ENCODE data around the gene GIMAP2.

The GIMAP2 gene

DNA sequence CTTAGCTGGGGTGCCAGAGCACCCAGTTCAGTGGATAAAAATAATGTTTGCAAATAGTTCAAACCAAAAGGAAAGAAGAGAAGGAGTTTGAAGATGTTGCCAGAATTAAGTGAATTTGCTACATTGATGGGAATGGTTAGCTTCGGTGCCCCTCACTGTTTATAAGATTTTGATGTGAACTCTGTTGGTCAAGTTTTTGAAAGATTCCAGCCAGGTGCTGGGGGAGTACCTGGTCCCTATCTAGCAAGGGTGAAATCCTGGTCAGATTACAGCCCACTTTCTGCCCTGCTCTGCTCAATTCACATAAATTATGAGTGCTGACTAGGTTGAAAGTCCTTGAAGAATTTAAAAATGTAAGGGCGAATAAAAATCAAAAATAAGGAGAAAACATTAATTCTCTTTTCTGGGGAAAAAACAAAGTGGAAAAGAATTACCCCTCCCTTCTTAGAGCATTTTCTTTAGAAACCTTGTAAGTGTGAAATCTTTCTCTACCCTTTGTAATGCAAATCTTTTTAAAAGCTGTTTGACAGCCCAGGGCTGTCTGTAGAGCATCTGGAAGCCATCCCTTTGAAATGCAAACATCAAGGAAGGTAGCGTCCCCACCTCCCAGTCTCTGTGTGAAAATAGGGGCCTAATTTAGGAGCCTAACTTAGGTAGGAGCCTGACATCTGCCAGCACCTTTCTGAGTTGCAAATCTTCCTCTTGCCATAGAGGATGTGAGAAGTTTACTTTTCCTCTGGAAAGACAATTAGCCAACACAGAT, 50.3 kb downstream of the GIMAP2 start:
- DNase-seq = no peak

DNA sequence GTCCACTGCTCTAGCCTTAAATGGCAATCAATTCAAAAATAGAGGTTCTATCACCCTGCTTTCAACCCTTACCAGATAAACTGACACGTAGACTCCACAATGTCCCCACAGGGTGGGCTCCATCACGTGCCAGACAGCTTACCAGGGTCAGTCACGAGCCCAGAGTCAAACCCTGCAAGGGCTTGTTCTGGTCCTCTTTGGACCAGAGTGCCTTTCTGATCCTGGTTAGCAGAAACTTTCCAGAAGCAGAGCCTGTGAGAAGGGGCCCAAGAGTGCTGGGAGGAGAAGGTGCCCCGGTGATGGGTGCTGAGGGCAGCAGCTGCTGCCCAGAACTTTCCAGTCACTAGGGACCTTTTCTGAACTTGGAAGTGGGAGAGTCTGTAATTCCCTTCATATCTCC, 51.4 kb downstream of the GIMAP2 start:
- no peak for DNase-seq

DNA sequence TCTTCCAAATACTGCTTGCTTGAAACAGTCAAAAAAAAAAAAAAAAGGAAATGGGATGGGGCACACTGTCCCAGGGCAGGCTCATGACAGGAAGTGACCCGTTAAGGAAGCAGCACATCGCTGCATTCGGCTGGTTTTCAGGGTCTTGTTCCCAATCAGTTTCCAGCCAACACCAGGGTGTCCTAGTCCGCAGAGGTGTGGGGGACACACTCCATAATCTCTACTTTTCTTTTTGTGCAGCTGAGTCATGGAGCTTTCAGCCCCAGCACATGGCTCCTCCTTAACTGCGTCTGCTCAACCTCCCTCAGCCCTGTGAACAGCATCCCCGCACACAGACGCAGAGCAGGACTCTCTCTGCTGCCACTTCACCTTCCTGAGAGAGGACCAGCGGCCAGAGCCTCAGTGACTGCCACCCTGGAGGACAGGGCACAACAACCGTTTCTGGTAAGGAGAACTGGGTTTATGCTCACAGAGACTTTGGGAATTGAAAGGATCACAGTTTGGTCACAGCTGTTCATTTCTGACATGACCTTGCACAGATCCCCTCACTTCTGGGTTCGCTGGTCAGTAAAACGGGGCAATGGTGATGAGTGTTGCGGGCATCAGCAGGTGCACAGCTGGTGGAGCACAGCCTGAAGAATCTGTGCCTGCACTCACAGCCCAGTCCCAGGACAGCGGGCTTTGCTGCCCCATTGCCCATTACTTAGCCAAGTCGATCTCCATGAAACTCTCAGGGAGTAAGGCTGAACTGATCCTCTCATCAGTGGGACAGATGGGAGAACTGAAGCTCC, 52.0 kb downstream of the GIMAP2 start, which contains the start of gene GIMAP5:
TSS of gene GIMAP5 (plus strand) at position 154 of the 791 bp plus-strand sequence. CDS start 3,467 bp downstream, outside the sequence.
- no peak for DNase-seq

DNA sequence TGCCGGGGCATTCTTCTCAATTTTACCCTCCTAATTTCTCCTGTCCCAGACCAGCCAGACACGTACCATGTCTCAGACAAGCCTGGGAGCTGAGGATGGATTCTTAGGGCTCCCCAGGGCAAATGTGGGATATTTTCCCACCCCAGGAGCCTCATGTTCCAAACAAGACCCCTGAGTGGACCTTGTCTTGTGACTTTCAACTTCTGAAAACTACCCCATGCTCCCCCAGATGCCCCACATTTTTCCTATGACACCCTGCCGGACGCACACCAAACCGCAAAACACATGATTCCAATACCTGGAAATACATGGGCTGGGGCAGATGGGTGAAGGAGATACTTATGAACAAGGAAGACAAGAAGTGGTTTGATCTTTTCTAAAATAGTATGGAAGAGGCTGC, 52.6 kb downstream of the GIMAP2 start:
- no peak for DNase-seq

DNA sequence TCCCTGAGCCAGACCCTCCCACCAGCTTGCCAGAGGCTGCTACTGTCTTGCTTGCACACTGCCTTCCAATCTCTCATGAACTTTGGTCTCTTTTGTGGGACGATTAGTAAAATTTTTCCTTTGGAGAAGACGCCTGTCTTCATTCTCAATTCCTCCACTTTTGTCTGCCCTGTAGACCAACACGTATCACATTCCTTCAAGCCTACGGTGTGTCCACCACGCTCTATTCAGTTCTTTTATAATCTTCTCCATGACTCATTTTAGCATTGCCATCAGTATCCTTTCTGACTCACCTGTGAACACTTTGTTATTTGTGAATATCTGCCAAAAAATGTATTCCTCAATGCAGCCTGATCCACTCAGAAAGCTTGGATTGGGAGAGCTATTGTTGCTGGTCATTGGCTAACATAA, 53.1 kb downstream of the GIMAP2 start:
- no peak for DNase-seq

DNA sequence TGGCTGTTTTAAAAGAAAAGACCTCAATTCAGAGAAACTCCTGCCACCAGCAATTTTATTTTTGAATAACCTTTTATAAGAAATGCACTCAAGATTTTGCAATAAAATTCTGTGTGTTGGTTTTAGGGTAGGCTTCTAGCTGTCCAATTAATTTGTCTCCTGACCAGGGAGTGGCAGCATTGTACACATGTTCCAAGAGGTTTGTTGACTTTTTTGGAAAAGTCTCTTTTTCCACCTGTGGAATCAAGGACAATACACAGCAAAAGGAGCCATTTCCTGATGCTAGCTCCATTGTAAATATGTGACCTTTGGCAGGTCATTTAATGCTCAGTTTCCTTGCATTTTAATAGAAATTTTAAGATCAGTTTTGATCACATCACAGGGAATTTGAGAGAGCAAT, 53.5 kb downstream of the GIMAP2 start:
- DNase-seq = no peak

DNA sequence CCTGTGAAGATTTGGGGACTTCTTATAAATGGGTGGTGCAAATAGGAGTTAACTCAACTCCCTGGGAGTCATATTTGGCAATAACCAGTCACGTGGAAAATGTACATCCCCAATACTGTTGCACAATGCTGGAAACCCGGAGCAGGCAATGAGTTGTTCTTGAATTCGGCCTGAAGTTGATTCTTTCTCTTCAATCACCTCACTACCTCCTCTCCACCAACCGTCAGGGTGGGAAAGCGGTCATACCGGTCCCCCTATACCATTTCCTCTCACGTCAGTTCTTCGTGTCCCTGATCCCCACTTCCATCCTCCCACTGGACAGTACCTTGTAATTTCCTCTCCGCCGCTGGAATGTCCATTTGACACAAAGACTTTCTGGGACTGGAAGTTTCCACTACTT, 54.5 kb downstream of the GIMAP2 start:
- DNase-seq = no peak

DNA sequence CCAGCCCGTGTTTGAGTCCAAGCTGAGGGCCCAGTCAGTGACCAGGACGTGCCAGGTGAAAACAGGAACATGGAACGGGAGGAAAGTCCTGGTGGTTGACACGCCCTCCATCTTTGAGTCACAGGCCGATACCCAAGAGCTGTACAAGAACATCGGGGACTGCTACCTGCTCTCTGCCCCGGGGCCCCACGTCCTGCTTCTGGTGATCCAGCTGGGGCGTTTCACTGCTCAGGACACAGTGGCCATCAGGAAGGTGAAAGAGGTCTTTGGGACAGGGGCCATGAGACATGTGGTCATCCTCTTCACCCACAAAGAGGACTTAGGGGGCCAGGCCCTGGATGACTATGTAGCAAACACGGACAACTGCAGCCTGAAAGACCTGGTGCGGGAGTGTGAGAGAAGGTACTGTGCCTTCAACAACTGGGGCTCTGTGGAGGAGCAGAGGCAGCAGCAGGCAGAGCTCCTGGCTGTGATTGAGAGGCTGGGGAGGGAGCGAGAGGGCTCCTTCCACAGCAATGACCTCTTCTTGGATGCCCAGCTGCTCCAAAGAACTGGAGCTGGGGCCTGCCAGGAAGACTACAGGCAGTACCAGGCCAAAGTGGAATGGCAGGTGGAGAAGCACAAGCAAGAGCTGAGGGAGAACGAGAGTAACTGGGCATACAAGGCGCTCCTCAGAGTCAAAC, 56.9 kb downstream of the GIMAP2 start:
- no peak for DNase-seq
